Hepatocyte (in vitro differentiated cells): ENCODE measurements around the gene RAF1.

Source experiments
- CTCF ChIP-seq: fragments of 200-600 bp; sonication (generic); IDR thresholded peaks from 2 replicates; pipeline ENCODE4 v1.5.1; 2016; ENCODE audit warnings: antibody characterized with exemption, mild to moderate bottlenecking; ENCODE audit not compliant: poor library complexity
- EZH2 ChIP-seq: fragments of 200-600 bp; sonication (generic); IDR thresholded peaks from 2 replicates; pipeline ENCODE4 v1.6.1; 2016; ENCODE audit warnings: antibody characterized with exemption, mild to moderate bottlenecking, borderline replicate concordance
- EZH2phosphoT487 ChIP-seq: fragments of 200-600 bp; sonication (generic); IDR thresholded peaks from one replicate; pipeline ENCODE4 v1.6.1; 2018; ENCODE audit warnings: antibody characterized with exemption, mild to moderate bottlenecking, low read depth, moderate library complexity; ENCODE audit not compliant: unreplicated experiment, severe bottlenecking

GRCh38 chr3:12660196-12660595 lies 3.7 kb downstream of the RAF1 start:
- TF ChIP-seq CTCF (no peak), EZH2 (no peak), EZH2phosphoT487 (no peak)
